ENCODE measurements around the gene LNPEP.

Gene LNPEP

GRCh38 chr5:97004423-97005060 is 68.7 kb downstream of the LNPEP start:
- DNase-seq: no peak

- no peak for DNase-seq
Measured at GRCh38 chr5:97006454-97007060, 70.7 kb downstream of the LNPEP start.

GRCh38 chr5:97009212-97009898 is 73.5 kb downstream of the LNPEP start:
- no peak for DNase-seq

- no peak for DNase-seq
Measured at GRCh38 chr5:97009921-97010320, 74.0 kb downstream of the LNPEP start.

- DNase-seq: no peak
Measured at GRCh38 chr5:97010606-97011005, 74.7 kb downstream of the LNPEP start.

- no peak for DNase-seq
Measured at GRCh38 chr5:97011567-97011966, 75.7 kb downstream of the LNPEP start.

- no peak for DNase-seq
Measured at GRCh38 chr5:97019435-97020117, 83.7 kb downstream of the LNPEP start.

- DNase-seq: no peak
Measured at GRCh38 chr5:97021416-97021815, 85.5 kb downstream of the LNPEP start.

- no peak for DNase-seq
Measured at GRCh38 chr5:97022898-97023297, 87.0 kb downstream of the LNPEP start.

GRCh38 chr5:97026721-97027120 is 90.8 kb downstream of the LNPEP start:
- no peak for DNase-seq

- DNase-seq: no peak
Measured at GRCh38 chr5:97037819-97038218, 101.9 kb downstream of the LNPEP start.

- DNase-seq: no peak
Measured at GRCh38 chr5:97041239-97041638, 105.4 kb downstream of the LNPEP start.

- no peak for DNase-seq
Measured at GRCh38 chr5:97042996-97043395, 107.1 kb downstream of the LNPEP start.

GRCh38 chr5:97043511-97043910 is 107.6 kb downstream of the LNPEP start:
- DNase-seq: no peak

GRCh38 chr5:97044052-97044451 is 108.2 kb downstream of the LNPEP start:
- no peak for DNase-seq

- no peak for DNase-seq
Measured at GRCh38 chr5:97046270-97046982, 110.5 kb downstream of the LNPEP start.

- no peak for DNase-seq
Measured at GRCh38 chr5:97047076-97047475, 111.2 kb downstream of the LNPEP start.

GRCh38 chr5:97049175-97049574 is 113.3 kb downstream of the LNPEP start:
- no peak for DNase-seq

GRCh38 chr5:97056263-97056662 is 120.4 kb downstream of the LNPEP start:
- DNase-seq: no peak

GRCh38 chr5:97062046-97062445 is 126.2 kb downstream of the LNPEP start:
- DNase-seq: no peak

- no peak for DNase-seq
Measured at GRCh38 chr5:97063251-97063650, 127.4 kb downstream of the LNPEP start.

GRCh38 chr5:97065475-97065874 is 129.6 kb downstream of the LNPEP start:
- no peak for DNase-seq

GRCh38 chr5:97067296-97067850 is 131.5 kb downstream of the LNPEP start:
- no peak for DNase-seq
